Mesenteric fat pad (tissue), 1 donor: ENCODE data around the gene ZNF326. TPM values are rescaled to one million over a fixed set of nuclear protein-coding genes. Genes with fewer than 3 reads are reported as not detected.
"Not testable (repeated sequence)": the region's sequence is repeated elsewhere in the genome, so short reads cannot be mapped to it uniquely, and the experiment has no call there.

Experiments
- DNase-seq: peaks from one replicate; pipeline ENCODE4 v3.0.0-alpha.2; 2020; ENCODE audit warnings: low spot score
- total RNA-seq: library from RNA; stranded (reverse); fragmentation: NEBNext Ultra II Directional; extraction: Animal tissue kit (Norgen Biotek cat#: 25700); gene quantifications from one replicate; pipeline ENCODE4 v1.2.1, GENCODE V29; 2021
- donor health status: DM: yes; HTN: yes; CAD: no.

Gene ZNF326
- total RNA-seq, 1 donor from 2014 or later = 15.4 TPM

DNA sequence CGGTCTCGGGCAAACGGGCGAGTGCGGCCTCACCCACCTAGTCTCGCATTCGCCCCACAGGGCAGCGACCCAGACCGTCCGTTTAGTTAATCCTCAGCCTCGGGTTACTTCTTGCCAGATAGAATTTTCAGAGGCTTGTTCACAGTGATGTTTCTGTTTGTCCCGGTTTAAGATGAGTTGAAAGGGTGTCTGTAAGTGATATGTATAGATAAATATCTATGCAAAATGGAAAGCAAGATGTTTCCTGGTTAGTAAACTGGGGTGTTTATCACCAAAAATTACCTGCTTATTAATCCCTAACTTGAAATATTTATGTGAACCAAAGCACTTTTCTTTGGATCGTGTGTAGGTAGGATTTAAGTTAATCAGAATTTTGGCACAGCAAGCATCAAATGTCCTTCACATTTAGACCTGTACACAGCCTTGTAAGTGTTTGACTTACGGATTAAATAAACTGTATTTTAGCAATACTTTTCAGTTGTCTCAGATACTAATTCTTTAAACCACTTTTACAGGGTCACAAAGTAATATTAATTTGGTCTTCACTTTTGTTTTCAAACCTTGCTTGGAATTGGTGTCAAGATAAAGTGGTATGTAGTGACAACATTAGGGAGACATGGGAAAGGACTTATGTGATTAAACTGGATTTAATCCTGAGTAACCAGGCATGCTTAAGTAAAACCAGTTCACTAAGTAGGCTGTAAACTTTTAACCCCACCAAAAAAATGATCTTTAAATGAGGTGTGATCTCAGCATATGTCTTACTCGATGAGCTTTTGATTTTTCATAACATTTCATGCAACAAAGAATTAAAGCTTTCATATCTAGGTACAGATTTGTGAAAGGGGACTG lies 914 bp downstream of the ZNF326 start:
- no peak for DNase-seq

DNA sequence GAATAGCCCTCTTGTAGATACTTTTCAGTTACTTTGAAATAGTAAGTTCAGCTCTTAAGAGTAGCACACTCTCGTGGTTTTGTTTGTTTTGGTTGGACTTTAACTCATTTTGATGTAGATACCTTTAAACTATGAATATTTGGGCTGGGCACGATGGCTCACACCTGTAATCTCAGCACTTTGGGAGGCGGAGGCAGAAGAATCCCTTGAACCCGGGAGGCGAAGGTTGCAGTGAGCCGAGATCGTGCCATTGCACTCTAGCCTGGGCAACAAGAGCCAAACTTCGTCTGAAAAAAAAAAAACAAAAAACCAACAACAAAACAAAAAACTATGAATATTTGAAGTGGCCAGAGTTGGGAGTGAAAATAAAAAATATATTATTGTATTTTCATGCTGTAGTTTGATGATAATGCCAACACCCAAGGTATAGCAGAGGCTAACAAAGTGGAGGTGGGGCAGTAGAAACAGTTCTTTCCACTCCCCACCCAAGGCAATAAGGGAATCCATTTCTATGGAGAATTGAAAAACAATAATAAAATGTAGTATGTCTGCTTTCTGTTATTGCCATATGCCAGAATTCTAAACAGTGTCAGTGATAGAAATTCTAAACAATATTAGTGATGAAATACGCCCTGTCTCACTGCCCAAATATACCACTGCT lies 1.7 kb downstream of the ZNF326 start:
- no peak for DNase-seq

DNA sequence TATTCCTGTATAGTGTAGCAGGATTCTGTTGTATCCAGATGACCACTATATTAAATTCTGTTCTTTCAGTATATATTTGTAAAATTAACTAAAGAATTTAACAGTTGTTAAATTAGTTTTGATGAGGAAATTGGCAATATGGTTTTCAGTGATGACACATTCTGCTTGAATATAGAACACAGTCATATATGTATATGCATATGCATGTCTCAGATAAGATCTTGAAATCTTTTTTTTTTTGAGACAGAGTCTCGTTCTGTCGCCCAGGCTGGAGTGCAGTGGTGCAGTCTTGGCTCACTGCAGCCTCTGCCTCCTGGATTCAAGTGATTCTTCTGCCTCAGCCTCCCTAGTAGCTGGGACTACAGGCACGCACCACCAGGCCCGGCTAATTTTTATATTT lies 2.2 kb downstream of the ZNF326 start:
- not testable (repeated sequence) for DNase-seq

DNA sequence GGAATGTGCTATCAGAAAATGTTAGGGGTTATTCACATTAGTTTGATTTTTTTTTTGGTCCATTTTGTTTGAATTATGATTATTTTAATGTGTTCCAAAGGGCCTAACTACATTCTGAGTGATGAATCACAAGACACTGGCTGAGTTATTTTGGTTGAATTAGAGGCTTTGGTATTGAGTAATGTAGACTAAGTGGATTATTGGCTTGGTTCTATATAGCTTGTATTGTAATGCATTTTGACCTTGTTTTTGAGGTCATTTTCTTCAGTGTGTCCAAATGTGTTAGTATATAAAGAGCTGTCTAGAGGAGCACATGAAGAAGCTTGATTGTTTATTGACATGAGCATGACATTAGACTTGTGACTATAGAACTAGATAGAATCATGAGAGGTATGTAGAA lies 3.4 kb downstream of the ZNF326 start:
- no peak for DNase-seq

DNA sequence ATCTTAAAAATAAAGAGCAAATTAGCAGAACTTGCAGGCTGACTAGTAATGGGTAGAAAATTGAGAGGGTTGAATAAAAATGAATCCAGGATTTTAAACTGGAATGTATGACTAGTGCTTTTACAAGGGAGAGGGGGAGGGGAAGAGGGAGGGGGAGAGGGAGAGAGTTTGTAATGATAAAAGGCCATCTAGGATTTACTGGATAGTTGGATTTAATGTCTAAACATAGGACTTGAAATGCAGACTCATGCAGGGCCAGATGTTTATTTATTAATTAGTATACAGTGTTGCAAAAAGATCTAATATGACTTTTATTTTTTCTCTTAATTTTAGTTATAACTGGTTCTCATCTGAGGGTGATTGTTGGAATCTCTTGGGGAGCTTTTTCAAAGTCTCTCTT lies 4.3 kb downstream of the ZNF326 start:
- DNase-seq = no peak

DNA sequence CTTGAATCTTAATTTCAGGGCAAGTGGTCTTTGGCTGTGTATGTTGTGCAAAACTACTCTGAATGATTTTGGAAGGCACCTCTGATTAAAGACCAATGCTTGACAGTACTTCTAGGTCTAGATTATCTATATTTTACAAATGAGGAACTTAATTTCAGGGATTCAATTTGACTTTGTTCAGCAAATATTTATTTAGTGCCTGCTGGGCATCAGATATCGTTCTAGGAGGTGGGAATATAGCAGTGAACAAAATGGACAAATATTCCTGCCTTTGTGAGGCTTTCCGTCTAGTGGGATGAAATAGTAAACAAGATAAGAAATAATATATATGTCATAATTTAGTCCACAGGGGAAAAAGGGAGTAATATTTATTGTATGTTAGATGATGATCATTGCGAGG lies 4.7 kb downstream of the ZNF326 start:
- no peak for DNase-seq

DNA sequence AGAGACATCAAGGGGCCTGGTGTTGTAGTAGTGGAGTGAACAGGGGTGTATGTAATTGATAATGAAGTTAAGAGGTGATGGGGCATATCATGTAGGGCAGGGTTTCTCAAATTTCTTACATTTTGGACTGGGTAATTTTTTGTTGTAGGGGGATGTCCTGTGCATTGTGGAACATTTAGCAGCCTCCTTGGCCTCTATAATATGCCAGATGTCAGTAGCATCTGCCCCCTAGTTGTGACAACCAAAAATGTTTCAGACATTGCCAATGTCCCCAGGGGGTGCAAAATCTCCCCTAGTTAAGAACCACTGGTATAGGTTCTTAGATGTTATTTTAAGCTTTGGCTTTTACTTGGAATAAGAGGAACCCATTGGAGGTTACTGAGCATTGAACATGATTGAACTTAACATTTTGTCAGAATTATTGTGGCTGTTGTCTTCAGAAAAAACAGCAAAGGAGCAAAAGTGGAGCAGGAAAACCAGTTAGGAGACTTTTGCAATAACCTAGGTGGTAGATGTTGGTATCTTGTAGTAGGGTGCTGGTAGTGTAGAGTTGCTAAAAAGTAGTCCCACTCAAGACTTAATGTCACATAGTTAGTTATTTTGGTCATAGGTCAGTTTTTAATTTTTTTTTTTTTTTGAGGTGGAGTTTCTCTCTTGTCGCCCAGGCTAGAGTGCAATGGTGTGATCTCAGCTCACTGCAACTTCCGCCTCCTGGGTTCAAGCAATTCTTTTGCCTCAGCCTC lies 6.2 kb downstream of the ZNF326 start:
- DNase-seq = no peak

DNA sequence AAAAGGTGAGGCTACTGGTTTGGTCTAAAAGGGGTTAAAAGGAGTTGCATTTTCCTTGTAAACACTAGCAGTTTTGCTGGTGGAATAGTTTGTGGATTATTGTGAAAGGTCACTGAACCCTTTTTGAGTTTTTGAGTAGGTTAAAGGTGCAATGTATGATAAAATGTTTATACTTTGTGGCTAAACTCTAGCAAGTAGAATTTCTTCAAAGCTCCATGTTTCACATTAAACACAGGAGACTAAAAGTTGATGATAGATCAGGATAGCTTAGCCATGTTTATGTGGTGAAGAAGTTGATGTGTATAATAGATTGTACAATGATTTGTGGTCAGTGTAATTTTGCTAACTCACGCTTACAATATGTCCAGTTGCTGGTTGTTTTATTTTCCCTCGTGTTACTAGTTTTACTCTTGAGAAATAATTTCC lies 13.1 kb downstream of the ZNF326 start:
- DNase-seq = no peak

DNA sequence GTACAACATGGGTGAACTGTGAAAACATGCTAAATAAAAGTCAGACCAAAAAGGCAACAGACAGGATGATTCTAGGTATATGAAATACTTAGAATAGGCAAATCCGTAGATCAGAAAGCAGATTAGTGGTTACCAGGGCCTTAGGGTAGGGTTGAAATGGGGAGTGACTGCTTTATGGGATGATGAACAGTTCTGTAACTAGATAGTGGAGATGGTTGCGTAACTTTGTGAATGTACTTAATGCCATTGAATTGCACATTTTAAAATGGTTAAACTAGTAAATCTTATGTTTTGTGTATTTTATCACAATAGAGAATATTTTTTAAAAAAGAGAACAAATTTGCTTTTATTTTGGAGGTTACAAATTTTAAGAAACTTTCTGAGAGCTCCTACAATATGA lies 17.4 kb downstream of the ZNF326 start:
- no peak for DNase-seq

DNA sequence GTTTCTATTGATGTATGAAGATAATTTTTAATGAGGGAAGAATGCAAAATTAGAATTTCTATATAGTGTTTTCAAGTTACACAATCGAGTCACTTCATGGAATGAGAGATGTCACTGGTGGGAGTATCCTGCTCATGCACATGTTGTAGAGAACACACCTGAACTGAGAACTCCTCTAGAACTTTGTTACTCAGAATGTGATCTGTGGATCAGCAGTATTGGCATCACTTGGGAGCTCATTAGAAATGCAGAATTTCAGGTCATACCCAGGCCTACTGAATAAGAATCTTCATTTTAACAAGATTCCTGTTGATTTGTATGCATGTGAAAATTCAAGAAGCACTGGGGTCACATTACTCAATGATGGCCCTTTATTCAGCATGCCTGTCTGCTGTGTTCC lies 28.8 kb downstream of the ZNF326 start:
- DNase-seq = no peak

DNA sequence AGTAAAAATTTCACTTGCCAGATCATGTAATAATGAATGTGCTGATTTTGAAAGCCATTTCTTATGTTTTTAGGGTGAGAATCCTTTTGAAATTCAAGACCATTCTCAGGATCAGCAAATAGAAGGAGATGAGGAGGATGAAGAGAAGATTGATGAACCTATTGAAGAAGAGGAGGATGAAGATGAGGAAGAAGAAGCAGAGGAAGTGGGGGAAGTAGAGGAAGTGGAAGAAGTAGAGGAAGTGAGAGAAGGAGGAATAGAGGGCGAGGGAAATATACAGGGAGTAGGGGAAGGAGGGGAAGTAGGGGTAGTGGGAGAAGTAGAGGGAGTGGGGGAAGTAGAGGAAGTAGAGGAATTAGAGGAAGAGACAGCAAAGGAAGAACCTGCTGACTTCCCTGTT lies 32.4 kb downstream of the ZNF326 start:
- DNase-seq = no peak

DNA sequence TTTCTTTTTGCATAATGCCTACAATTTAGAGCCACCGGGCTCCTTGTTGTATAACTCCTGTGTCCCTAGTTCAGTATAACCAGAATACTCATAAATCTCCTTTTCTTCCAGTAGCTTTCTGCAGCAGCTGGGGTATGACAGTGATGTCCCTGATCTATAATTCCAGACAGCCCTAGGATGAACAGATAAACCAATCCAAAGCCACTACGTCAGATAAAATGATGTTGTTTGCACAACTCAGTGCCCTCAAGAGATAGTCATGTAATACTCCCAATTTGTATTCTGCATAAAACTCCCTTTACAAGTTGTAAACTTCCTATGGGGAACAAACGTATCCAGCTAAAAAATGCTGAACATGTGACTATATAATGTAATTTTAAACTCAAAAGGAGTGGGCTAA lies 44.7 kb downstream of the ZNF326 start:
- no peak for DNase-seq

DNA sequence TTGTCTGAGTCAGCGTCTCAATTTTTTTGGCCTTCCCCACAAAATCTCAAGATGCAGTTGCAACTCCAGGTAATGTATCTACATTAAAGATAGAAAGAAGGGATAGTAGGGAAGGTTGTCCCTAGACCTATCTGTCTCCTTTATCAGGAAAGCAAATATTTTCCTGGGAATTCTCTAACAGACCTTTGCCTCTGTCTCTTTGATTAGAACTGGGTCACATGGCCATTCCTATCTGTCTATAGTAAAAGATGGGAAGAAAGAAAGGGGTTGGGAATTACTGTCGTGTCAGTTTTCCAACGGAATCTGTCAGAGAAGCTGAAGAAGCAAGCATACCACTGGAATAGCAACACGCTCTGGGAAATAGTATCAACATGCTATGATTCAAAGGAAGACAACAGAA lies 48.7 kb downstream of the ZNF326 start:
- DNase-seq = no peak

DNA sequence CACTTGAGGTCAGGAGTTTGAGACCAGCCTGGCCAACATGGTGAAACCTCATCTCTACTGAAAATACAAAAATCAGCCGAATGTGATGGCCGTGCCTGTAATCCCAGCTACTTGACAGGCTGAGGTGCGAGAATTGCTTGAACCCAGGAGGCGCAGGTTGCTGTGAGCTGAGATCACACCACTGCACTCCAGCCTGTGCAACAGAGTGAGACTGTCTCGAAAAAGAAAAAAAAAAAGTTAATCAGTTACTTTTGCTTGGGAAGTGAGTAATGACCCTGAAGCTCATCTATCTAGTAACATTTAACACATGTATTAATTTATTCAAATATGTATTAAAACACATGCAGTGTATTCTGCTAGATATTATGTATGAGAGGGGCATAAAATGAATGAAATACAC lies 49.4 kb downstream of the ZNF326 start:
- DNase-seq = no peak

DNA sequence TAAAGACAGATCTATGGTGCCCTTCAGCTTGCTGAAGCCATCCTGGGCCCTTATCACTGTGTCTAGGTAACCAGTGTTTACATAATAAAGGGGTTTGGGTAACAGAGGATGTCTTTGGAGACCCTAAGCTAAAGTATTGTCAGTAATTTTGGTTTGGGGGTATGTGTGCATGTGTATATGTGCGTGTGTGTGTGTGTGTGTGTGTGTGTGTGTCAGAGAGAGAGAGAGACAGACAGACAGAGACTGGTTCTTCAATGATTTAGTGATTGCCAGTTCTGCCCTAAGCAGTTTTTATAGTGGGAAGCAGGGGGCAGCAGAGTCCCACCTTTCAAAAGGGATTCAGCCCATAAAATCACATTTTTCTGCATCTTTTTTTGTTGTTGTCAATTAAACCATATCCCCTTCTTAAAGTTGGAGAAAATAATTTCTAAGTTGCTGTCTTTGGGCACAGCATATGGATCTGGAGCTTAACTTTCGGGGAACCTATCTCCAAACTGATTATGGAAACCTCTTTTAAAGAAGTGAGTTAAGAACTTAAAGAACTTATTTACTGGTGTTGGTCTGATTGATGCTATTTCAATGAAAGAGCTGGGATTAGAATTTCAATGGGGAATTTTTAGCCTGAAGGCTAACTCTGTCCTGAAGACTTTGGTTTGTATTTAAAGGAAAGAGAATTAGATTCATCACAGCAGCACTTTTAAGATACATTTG lies 51.1 kb downstream of the ZNF326 start:
- DNase-seq = no peak

DNA sequence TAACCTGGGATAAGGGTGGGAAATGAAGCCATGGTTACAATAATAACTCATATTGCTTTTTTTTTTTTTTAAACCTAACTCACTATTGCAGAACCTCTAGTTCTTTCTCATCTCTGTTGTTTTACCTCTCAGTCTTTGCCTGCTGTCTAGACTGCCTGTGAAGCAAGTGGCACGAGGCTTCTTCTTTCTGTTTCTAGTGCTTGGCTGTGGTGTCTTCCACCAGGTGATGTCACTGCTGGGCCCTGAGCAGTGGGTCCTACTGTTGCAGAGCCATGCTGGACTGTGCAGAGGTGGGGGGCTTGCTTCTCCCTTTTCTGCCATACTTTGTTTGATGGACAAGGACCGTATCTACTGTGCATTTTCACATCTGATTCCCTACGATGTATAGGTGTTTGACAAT lies 51.7 kb downstream of the ZNF326 start:
- no peak for DNase-seq

DNA sequence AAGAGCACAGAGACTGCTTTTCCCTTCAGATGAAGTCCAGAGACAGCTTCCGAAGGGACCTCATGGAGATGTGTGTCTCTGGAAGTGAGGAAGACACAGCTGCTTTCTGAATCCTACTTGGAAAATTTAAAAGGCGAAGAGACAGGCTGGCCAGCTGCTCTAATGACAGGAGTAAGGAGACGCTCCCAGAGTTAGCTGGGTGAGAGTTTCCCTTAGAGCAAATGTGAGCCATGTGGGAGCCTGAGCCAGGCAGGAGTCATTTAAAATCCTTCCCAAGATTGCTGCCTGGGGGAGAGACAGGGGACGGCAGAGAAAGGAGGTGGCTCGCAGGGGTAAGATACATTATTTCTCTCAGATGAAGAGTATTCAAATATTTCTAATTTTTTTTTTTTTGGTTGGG lies 53.1 kb downstream of the ZNF326 start:
- no peak for DNase-seq

DNA sequence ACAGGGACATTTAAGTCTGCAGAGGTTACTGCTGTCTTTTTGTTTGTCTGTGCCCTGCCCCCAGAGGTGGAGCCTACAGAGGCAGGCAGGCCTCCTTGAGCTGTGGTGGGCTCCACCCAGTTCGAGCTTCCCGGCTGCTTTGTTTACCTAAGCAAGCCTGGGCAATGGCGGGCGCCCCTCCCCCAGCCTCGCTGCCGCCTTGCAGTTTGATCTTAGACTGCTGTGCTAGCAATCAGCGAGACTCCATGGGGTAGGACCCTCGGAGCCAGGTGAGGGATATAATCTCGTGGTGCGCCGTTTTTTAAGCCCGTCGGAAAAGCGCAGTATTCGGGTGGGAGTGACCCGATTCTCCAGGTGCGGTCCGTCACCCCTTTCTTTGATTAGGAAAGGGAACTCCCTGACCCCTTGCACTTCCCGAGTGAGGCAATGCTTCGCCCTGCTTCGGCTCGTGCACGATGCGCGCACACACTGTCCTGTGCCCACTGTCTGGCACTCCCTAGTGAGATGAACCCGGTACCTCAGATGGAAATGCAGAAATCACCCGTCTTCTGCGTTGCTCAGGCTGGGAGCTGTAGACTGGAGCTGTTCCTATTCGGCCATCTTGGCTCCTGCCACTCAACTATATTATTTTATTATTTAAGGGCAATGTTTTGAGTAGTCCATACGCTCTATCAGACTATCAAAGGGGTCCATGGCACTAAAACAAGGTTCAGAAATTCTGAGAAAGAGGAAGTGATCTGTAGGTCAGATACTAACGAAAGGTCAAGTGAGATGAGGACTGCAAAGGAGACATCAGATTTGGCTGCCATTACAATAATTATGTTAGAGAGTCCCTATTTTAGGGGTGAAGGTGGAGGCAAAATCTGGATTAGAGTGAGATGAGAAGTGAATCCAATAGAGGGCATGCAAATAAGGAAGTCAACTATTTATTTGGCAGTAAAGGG lies 68.1 kb downstream of the ZNF326 start:
- not testable (repeated sequence) for DNase-seq

DNA sequence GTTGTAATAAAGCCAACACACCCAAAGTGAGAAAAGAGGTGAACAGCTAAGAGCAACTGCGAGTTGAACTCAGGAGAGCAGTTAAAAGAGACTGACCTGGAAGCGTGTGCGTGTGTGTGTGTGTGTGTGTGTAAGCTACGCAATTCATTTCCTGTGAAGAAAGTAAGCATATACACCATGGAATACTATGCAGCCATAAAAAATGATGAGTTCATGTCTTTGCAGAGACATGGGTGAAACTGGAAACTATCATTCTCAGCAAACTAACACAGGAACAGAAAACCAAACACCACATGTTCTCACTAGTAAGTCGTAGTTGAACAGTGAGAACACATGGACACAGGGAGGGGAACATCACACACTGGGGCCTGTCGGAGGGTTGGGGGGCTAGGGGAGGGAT lies 69.2 kb downstream of the ZNF326 start:
- DNase-seq = not testable (repeated sequence)

DNA sequence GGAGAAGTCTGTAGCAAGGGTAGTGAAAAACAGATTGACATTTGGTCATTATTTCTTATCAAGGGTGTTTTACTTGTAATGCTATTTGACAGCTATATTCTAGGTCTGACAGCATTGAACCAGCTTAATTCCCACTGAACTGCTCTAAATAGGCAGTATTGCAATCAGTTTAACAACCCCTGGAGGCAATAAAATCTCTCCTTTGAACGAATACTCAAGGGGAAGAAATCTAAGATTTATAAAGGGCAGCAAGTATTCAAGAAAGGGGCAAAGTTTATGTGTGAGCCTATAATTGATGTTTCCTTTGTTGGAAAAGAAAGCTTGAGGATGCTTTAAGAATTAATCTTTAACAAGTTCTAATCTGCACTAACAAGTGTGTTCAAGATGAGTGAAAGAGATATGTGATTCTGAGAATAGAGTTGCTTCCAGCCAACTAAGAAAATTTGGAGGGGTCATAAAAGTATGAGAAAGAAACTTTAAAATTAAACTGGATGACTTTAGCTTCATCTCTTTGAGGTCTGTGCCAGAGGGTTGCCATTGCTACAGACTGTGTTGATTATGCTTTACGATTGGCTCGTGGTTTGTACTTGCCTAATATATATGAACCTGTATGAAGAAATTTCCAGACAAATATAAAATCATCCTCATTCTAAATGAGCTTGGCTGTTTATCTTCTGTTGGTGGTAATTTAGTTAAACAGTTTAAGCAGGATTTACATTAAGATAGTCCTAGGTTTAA lies 72.5 kb downstream of the ZNF326 start:
- no peak for DNase-seq
